ENCODE data around the gene RPS6KA6. TPM values are rescaled to one million over a fixed set of nuclear protein-coding genes. Genes with fewer than 3 reads are reported as not detected.

Gene RPS6KA6
- total and polyA plus RNA-seq, 10 of the 15 experiments (the other 5 are each of a cell fraction or from before 2014, with no cell fraction given): 0.29 to 2.8 (median 1.4) TPM; not detected in 1

DNA sequence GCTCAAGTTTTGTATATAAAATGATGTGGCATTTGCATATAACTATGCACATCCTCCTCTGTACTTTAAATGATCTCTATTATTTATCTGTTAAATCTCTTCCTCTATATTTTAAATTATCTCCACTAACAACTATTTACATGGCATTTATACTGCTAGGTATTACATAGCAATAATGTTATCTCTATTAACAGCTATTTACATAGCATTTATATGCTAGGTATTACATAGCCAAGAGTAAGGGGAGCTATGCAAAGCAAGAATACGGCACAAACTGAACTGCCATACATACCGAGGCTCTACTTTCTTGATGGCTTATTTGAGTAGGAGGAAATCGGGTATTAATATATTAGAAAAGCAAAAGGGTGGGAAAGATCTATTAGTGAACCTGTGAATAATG lies 12.7 kb downstream of the RPS6KA6 start:
- H3K9ac ChIP-seq (ENCODE audit: control insufficient read depth, insufficient read depth, low read length): no peak overlapping the region
- BruUV-seq (replicated peaks): no TSS peak
- H3K4me2 ChIP-seq (ENCODE audit: control insufficient read depth, insufficient read depth): no peak overlapping the region
- RAD21 ChIA-PET (ENCODE audit: unreplicated experiment): no interaction called here
- H4K20me1 ChIP-seq (ENCODE audit: control insufficient read depth, insufficient read depth): no peaks in the 10 kb centered on the region
- DNase-seq (ENCODE audit: low read depth, low spot score) (no peak), FAIRE-seq (no peak), ATAC-seq (no peak)
- in situ Hi-C loops (cut with MboI): no loop called here
- intact Hi-C loops (cut with micrococcal nuclease; ENCODE audit: unreplicated experiment): no loop called here
- SMC1A ChIA-PET (ENCODE audit: uncharacterized antibody, unreplicated experiment): no interaction called here
- no peak overlapping the region for H3K27ac ChIP-seq (ENCODE audit: control insufficient read depth, insufficient read depth)
- H3K36me3 ChIP-seq (ENCODE audit: control insufficient read depth in 2 of 2, insufficient read depth in 2 of 2, low read length in 1 of 2): no peaks in the 10 kb centered on the region
- H3K4me1 ChIP-seq (ENCODE audit: control insufficient read depth, insufficient read depth, low read length): no peaks in the 10 kb centered on the region
- no peak overlapping the region for H3K4me3 ChIP-seq
- H3K79me2 ChIP-seq (ENCODE audit: control insufficient read depth, insufficient read depth, low read length): no peaks in the 10 kb centered on the region
- H3K27me3 ChIP-seq (replicated peaks in 1 of 2; ENCODE audit: control insufficient read depth in 2 of 2, insufficient read depth in 2 of 2, low read length in 1 of 2): no peaks in the 10 kb centered on the region
- POLR2A ChIA-PET: no interaction called here
- WGBS (ENCODE audit: insufficient coverage, insufficient replicate concordance, low lambda C conversion rate, missing lambda C conversion rate): 20% methylated on average over 3 of the region's 3 CpGs
- no peak overlapping the region for H2AFZ ChIP-seq (ENCODE audit: control insufficient read depth, low read depth, low read length)
- CTCF ChIA-PET: no interaction called here
- no peaks in the 10 kb centered on the region for H3K9me3 ChIP-seq (replicated peaks; ENCODE audit: control insufficient read depth, insufficient read depth, low read length)
- TF ChIP-seq, protein P1, sequence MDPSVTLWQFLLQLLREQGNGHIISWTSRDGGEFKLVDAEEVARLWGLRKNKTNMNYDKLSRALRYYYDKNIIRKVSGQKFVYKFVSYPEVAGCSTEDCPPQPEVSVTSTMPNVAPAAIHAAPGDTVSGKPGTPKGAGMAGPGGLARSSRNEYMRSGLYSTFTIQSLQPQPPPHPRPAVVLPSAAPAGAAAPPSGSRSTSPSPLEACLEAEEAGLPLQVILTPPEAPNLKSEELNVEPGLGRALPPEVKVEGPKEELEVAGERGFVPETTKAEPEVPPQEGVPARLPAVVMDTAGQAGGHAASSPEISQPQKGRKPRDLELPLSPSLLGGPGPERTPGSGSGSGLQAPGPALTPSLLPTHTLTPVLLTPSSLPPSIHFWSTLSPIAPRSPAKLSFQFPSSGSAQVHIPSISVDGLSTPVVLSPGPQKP (IDR thresholded peaks at IDR 0.05; ENCODE audit: low read depth, low read length): no peak
- TF ChIP-seq SRF (IDR thresholded peaks at IDR 0.05; ENCODE audit: low read depth in 2 of 2, low read length in 2 of 2) (no peak), PAX8 (IDR thresholded peaks at IDR 0.05) (no peak), ESRRA (IDR thresholded peaks at IDR 0.05; ENCODE audit: low read length) (no peak), HDGF (IDR thresholded peaks at IDR 0.05) (no peak), ETV6 (conservative IDR thresholded peaks at IDR 0.05 in 1 of 2, IDR thresholded peaks at IDR 0.05 in 1 of 2; ENCODE audit: borderline replicate concordance in 1 of 2, low read depth in 1 of 2) (no peak), TCF3 (IDR thresholded peaks at IDR 0.05; ENCODE audit: borderline replicate concordance, insufficient read depth, low read depth, low read length) (no peak), MEF2A (IDR thresholded peaks at IDR 0.05; ENCODE audit: insufficient read depth, low read depth, low read length) (no peak), RAD51 (IDR thresholded peaks at IDR 0.05) (no peak), ZZZ3 (IDR thresholded peaks at IDR 0.05; ENCODE audit: control insufficient read depth, insufficient read length, low read depth) (no peak), SUZ12 (IDR thresholded peaks at IDR 0.05; ENCODE audit: unreplicated experiment) (no peak), TAF1 (IDR thresholded peaks at IDR 0.05; ENCODE audit: borderline replicate concordance, low read depth, low read length) (no peak), EP300 (IDR thresholded peaks at IDR 0.05; ENCODE audit: borderline replicate concordance in 1 of 2, control insufficient read depth in 1 of 2, low read depth in 2 of 2, low read length in 2 of 2) (no peak), POLR2AphosphoS5 (IDR thresholded peaks at IDR 0.05; ENCODE audit: low read length) (no peak), CBX3 (IDR thresholded peaks at IDR 0.05; ENCODE audit: borderline replicate concordance, low read depth) (no peak)
- TF ChIP-seq, protein P2, sequence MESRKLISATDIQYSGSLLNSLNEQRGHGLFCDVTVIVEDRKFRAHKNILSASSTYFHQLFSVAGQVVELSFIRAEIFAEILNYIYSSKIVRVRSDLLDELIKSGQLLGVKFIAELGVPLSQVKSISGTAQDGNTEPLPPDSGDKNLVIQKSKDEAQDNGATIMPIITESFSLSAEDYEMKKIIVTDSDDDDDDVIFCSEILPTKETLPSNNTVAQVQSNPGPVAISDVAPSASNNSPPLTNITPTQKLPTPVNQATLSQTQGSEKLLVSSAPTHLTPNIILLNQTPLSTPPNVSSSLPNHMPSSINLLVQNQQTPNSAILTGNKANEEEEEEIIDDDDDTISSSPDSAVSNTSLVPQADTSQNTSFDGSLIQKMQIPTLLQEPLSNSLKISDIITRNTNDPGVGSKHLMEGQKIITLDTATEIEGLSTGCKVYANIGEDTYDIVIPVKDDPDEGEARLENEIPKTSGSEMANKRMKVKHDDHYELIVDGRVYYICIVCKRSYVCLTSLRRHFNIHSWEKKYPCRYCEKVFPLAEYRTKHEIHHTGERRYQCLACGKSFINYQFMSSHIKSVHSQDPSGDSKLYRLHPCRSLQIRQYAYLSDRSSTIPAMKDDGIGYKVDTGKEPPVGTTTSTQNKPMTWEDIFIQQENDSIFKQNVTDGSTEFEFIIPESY (IDR thresholded peaks at IDR 0.05): no peak
- TF ChIP-seq, protein P3, sequence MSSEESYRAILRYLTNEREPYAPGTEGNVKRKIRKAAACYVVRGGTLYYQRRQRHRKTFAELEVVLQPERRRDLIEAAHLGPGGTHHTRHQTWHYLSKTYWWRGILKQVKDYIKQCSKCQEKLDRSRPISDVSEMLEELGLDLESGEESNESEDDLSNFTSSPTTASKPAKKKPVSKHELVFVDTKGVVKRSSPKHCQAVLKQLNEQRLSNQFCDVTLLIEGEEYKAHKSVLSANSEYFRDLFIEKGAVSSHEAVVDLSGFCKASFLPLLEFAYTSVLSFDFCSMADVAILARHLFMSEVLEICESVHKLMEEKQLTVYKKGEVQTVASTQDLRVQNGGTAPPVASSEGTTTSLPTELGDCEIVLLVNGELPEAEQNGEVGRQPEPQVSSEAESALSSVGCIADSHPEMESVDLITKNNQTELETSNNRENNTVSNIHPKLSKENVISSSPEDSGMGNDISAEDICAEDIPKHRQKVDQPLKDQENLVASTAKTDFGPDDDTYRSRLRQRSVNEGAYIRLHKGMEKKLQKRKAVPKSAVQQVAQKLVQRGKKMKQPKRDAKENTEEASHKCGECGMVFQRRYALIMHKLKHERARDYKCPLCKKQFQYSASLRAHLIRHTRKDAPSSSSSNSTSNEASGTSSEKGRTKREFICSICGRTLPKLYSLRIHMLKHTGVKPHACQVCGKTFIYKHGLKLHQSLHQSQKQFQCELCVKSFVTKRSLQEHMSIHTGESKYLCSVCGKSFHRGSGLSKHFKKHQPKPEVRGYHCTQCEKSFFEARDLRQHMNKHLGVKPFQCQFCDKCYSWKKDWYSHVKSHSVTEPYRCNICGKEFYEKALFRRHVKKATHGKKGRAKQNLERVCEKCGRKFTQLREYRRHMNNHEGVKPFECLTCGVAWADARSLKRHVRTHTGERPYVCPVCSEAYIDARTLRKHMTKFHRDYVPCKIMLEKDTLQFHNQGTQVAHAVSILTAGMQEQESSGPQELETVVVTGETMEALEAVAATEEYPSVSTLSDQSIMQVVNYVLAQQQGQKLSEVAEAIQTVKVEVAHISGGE (CRISPR knock-in tag; IDR thresholded peaks at IDR 0.05): no peak

Data from GM12878 (cell line).